Measurements from ENCODE around the gene CFAP97D1.

The CFAP97D1 gene

GRCh38 chr17:43813386-43813785 lies 33.2 kb downstream of the CFAP97D1 start:
- H3K4me3 ChIP-seq (ENCODE audit: low read length): no peak overlapping the region
- H3K36me3 ChIP-seq (replicated peaks; ENCODE audit: low read depth, low read length): no peaks in the 10 kb centered on the region
- no peak overlapping the region for H3K4me2 ChIP-seq (ENCODE audit: low read length)
- no peaks in the 10 kb centered on the region for H3K79me2 ChIP-seq (ENCODE audit: low read length)
- H2AFZ ChIP-seq (ENCODE audit: low read depth, low read length): no peak overlapping the region
- no peak overlapping the region for H3K27ac ChIP-seq (ENCODE audit: low read length)
- H3K4me1 ChIP-seq (ENCODE audit: low read length): no peaks in the 10 kb centered on the region
- H3K9ac ChIP-seq (ENCODE audit: low read length): no peak overlapping the region
- no peaks in the 10 kb centered on the region for H4K20me1 ChIP-seq (ENCODE audit: insufficient read depth, low read length)
- no peaks in the 10 kb centered on the region for H3K27me3 ChIP-seq (ENCODE audit: low read depth, low read length)
- no peak for TF ChIP-seq EZH2phosphoT487 (IDR thresholded peaks at IDR 0.05; ENCODE audit: low read depth)
- no peak for TF ChIP-seq CTCF (IDR thresholded peaks at IDR 0.05; ENCODE audit: low read depth, low read length)
- no peaks in the 10 kb centered on the region for H3K9me3 ChIP-seq (ENCODE audit: insufficient read depth, low read length)

GRCh38 chr17:43814026-43814425 lies 33.8 kb downstream of the CFAP97D1 start:
- Histone ChIP-seq H3K9ac (ENCODE audit: low read length) (no peak overlapping the region), H3K4me2 (ENCODE audit: low read length) (no peak overlapping the region), H2AFZ (ENCODE audit: low read depth, low read length) (no peak overlapping the region), H4K20me1 (ENCODE audit: insufficient read depth, low read length) (no peaks in the 10 kb centered on the region), H3K36me3 (replicated peaks; ENCODE audit: low read depth, low read length) (no peaks in the 10 kb centered on the region), H3K27me3 (ENCODE audit: low read depth, low read length) (no peaks in the 10 kb centered on the region), H3K9me3 (ENCODE audit: insufficient read depth, low read length) (no peaks in the 10 kb centered on the region), H3K4me3 (ENCODE audit: low read length) (no peak overlapping the region), H3K27ac (ENCODE audit: low read length) (no peak overlapping the region), H3K79me2 (ENCODE audit: low read length) (no peaks in the 10 kb centered on the region), H3K4me1 (ENCODE audit: low read length) (no peaks in the 10 kb centered on the region)
- TF ChIP-seq EZH2phosphoT487 (IDR thresholded peaks at IDR 0.05; ENCODE audit: low read depth) (no peak), CTCF (IDR thresholded peaks at IDR 0.05; ENCODE audit: low read depth, low read length) (no peak)

- Histone ChIP-seq H3K9ac (ENCODE audit: low read length) (no peak overlapping the region), H2AFZ (ENCODE audit: low read depth, low read length) (no peak overlapping the region), H3K27me3 (ENCODE audit: low read depth, low read length) (no peaks in the 10 kb centered on the region), H3K4me1 (ENCODE audit: low read length) (no peaks in the 10 kb centered on the region), H3K36me3 (replicated peaks; ENCODE audit: low read depth, low read length) (no peaks in the 10 kb centered on the region), H3K79me2 (ENCODE audit: low read length) (no peaks in the 10 kb centered on the region), H3K9me3 (ENCODE audit: insufficient read depth, low read length) (no peaks in the 10 kb centered on the region), H4K20me1 (ENCODE audit: insufficient read depth, low read length) (no peaks in the 10 kb centered on the region), H3K4me2 (ENCODE audit: low read length) (no peak overlapping the region), H3K27ac (ENCODE audit: low read length) (no peak overlapping the region), H3K4me3 (ENCODE audit: low read length) (no peak overlapping the region)
- TF ChIP-seq EZH2phosphoT487 (IDR thresholded peaks at IDR 0.05; ENCODE audit: low read depth) (no peak), CTCF (IDR thresholded peaks at IDR 0.05; ENCODE audit: low read depth, low read length) (no peak)
These were observed 34.5 kb downstream of the CFAP97D1 start for GRCh38 chr17:43814714-43815113.

- Histone ChIP-seq H3K4me2 (ENCODE audit: low read length) (no peak overlapping the region), H4K20me1 (ENCODE audit: insufficient read depth, low read length) (no peaks in the 10 kb centered on the region), H3K36me3 (replicated peaks; ENCODE audit: low read depth, low read length) (no peaks in the 10 kb centered on the region), H3K4me1 (ENCODE audit: low read length) (no peaks in the 10 kb centered on the region), H3K27ac (ENCODE audit: low read length) (no peak overlapping the region), H3K9ac (ENCODE audit: low read length) (no peak overlapping the region), H2AFZ (ENCODE audit: low read depth, low read length) (no peak overlapping the region), H3K4me3 (ENCODE audit: low read length) (no peak overlapping the region), H3K27me3 (ENCODE audit: low read depth, low read length) (no peaks in the 10 kb centered on the region), H3K79me2 (ENCODE audit: low read length) (no peaks in the 10 kb centered on the region), H3K9me3 (ENCODE audit: insufficient read depth, low read length) (no peaks in the 10 kb centered on the region)
- TF ChIP-seq EZH2phosphoT487 (IDR thresholded peaks at IDR 0.05; ENCODE audit: low read depth) (no peak), CTCF (IDR thresholded peaks at IDR 0.05; ENCODE audit: low read depth, low read length) (no peak)
These were observed 36.4 kb downstream of the CFAP97D1 start for GRCh38 chr17:43816336-43817320.

Measured in OCI-LY3 (cell line).